GM12865 (cell line): ENCODE results near the gene CTCFL.

ENCODE experiments used
- DNase-seq: peaks from one replicate; pipeline ENCODE4 v3.0.0; 2010; ENCODE audit warnings: low read depth
- H3K4me3 ChIP-seq: 2 replicates; pipeline ENCODE4 v1.5.1; 2011; ENCODE audit warnings: mild to moderate bottlenecking, low read depth, low read length, control low read depth
- TF ChIP-seq, protein P1 (sequence below): IDR thresholded peaks from 2 replicates; pipeline ENCODE4 v1.5.1; 2011; ENCODE audit warnings: low read length, control low read depth, low read depth, inconsistent platforms; ENCODE audit not compliant: insufficient read depth; ENCODE audit errors: missing control alignments

CTCFL gene

DNA sequence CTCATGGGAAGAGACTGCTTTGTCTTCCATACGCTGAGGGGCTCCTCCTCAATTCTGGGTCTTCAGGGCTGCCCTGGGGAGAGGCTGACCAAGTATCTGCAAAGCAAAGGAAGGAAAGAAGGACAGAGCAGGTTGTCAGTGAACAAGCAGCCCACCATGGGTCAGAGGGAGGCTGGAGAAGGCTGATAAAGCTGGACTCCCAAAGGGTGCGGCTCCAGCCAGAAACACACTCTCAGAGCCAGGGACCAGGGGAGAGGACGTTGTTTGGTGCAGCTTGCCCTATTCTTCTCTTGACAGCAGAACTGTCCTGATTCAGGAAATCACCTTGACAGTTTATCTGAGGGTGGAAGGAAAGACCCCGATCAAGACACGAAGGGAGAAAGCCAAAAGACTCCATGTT, 10.4 kb upstream of the CTCFL start:
- TF ChIP-seq, protein P1, sequence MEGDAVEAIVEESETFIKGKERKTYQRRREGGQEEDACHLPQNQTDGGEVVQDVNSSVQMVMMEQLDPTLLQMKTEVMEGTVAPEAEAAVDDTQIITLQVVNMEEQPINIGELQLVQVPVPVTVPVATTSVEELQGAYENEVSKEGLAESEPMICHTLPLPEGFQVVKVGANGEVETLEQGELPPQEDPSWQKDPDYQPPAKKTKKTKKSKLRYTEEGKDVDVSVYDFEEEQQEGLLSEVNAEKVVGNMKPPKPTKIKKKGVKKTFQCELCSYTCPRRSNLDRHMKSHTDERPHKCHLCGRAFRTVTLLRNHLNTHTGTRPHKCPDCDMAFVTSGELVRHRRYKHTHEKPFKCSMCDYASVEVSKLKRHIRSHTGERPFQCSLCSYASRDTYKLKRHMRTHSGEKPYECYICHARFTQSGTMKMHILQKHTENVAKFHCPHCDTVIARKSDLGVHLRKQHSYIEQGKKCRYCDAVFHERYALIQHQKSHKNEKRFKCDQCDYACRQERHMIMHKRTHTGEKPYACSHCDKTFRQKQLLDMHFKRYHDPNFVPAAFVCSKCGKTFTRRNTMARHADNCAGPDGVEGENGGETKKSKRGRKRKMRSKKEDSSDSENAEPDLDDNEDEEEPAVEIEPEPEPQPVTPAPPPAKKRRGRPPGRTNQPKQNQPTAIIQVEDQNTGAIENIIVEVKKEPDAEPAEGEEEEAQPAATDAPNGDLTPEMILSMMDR = no peak
- no peak overlapping the region for H3K4me3 ChIP-seq
- no peak for DNase-seq

- no peak overlapping the region for H3K4me3 ChIP-seq
- DNase-seq = no peak
- TF ChIP-seq, protein P1 = no peak
Measured at GRCh38 chr20:57532104-57532503, 7.2 kb upstream of the CTCFL start.

- no peak overlapping the region for H3K4me3 ChIP-seq
- TF ChIP-seq, protein P1 = no peak
- no peak for DNase-seq
Measured at GRCh38 chr20:57530327-57530981, 5.5 kb upstream of the CTCFL start.

DNA sequence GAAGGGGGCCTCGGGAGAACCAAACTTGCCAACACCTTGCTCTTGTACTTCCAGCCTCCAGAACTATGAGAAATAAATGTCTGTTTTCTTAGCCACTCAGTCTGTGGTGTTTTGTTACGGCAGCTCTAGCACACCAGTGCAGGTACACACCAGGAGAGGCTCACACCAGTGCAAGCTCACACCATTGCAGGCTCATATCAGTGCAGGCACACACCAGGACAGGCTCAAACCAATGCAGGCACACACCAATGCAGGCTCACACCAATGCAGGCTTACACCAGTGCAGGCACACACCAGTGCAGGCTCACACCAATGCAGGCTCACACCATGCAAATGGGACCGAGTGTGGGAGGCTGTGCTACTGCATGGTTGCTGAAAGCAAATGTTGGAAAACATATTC, 4.9 kb upstream of the CTCFL start:
- TF ChIP-seq, protein P1 = no peak
- H3K4me3 ChIP-seq = no peak overlapping the region
- DNase-seq = no peak

DNA sequence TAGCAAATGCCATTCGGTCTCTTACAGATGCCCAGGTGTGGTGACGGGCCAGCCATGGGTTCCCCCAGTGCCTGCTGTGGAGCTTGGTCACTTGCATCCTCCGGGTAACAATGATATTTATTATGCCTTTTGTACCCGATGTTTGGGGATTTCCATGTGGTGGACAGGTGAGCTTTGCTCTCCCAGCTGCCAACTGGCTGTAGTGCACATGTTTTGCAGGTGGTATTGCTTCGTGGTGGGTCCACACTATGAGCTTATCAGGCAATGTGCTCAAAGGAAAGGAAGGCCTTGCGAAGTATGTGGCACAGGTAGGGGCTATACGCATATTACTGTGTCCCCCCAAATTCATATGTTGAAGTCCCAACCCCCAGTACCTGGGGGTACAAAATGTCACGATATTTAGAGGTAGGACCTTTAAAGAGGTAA, 4.2 kb upstream of the CTCFL start:
- no peak for DNase-seq
- H3K4me3 ChIP-seq = no peak overlapping the region
- TF ChIP-seq, protein P1 = no peak

DNA sequence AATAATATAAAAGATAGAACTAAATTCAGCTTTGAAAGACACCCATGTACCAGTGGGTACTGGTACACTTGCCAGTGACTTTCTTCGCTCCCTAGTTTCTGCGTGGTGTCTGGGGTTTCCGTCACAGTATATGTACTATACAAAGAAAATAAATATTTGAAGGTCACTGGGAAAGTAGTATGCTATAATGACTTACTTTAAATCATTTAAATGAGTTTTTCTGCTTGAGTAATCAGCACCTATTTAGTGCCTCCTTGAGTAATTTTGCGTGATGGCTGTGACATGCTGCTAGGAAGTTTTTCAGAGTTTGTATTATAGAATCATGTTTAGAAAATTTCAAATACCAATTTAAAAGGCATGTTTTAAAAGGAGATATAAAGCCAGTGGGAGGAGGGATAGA, 3.2 kb upstream of the CTCFL start:
- TF ChIP-seq, protein P1 = no peak

DNA sequence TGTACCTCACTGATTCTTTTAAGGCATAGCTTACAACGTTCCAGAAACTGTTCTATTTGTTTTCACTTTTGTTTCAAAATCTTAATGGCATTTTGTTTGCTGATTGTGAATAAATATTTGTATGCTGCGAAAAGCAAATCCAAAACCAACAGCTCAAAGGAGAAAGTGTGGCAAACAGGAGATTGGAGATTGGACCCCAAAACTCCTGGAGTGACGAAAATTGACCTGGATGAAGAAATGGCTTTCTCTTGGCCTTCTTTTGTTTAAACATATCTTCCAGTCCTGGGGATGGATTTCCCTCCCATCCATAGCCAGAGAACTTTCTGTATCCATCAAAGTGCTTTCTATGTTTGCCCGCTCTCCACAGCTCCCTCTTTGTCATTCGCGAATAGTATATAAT, 2.8 kb upstream of the CTCFL start:
- H3K4me3 ChIP-seq = no peak overlapping the region
- TF ChIP-seq, protein P1 = no peak
- DNase-seq = no peak

More for the DNA sequence above, 3.2 kb upstream of the CTCFL start:
- no peak overlapping the region for H3K4me3 ChIP-seq
- no peak for DNase-seq
